DND-41 (cell line): ENCODE data around the gene CD180.

ENCODE experiments used
- ATAC-seq: fragments of 200-7000 bp; cut with Tn5 transposase; 3 replicates; pipeline ENCODE4 v1.9.1; 2021; ENCODE audit warnings: low read depth; ENCODE audit not compliant: insufficient read depth
- DNase-seq: peaks from one replicate; pipeline ENCODE4 v3.0.0-alpha.2; 2020
- H2AFZ ChIP-seq: 2 replicates; pipeline ENCODE4 v1.6.0; 2012; ENCODE audit warnings: low read depth, low read length
- H3K27ac ChIP-seq: 2 replicates; pipeline ENCODE4 v1.5.1; 2012; ENCODE audit warnings: low read length, inconsistent platforms
- H3K27me3 ChIP-seq: fragments of 200-600 bp; sonication (generic); 2 replicates; pipeline ENCODE4 v1.6.0; 2012; ENCODE audit warnings: low read length, mild to moderate bottlenecking, inconsistent platforms; ENCODE audit not compliant: insufficient read depth, poor library complexity
- H3K36me3 ChIP-seq: 2 replicates; pipeline ENCODE4 v1.5.1; 2012; ENCODE audit warnings: low read length, inconsistent platforms; ENCODE audit not compliant: insufficient read depth
- H3K4me1 ChIP-seq: 2 replicates; pipeline ENCODE4 v1.5.1; 2012; ENCODE audit warnings: mild to moderate bottlenecking, low read length; ENCODE audit not compliant: insufficient read depth
- H3K4me2 ChIP-seq: 2 replicates; pipeline ENCODE4 v1.6.0; 2012; ENCODE audit warnings: mild to moderate bottlenecking, moderate library complexity, low read length, inconsistent platforms; ENCODE audit not compliant: insufficient read depth
- H3K4me3 ChIP-seq, 2 experiments: fragments of 200-600 bp in 1 of 2; shearing (Covaris generic) in 1 of 2; 2 replicates each; pipeline ENCODE4 v1.5.1; 2012 to 2016; ENCODE audit warnings: inconsistent platforms in 2 of 2, low read length in 2 of 2, mild to moderate bottlenecking in 2 of 2, low read depth in 1 of 2, moderate library complexity in 1 of 2
- H3K79me2 ChIP-seq: 2 replicates; pipeline ENCODE4 v1.6.0; 2012; ENCODE audit warnings: low read length, inconsistent platforms; ENCODE audit not compliant: insufficient read depth
- H3K9ac ChIP-seq: 2 replicates; pipeline ENCODE4 v1.6.0; 2012; ENCODE audit warnings: low read depth, mild to moderate bottlenecking, inconsistent platforms, low read length, moderate library complexity
- H3K9me3 ChIP-seq: 2 replicates; pipeline ENCODE4 v1.5.1; 2012; ENCODE audit warnings: low read length, moderate library complexity, mild to moderate bottlenecking, inconsistent platforms; ENCODE audit not compliant: insufficient read depth, severe bottlenecking
- H4K20me1 ChIP-seq: 2 replicates; pipeline ENCODE4 v1.6.0; 2012; ENCODE audit warnings: low read length; ENCODE audit not compliant: insufficient read depth
- CTCF ChIP-seq: IDR thresholded peaks from 2 replicates; pipeline ENCODE4 v1.5.1; 2012; ENCODE audit warnings: borderline replicate concordance, low read length, moderate library complexity, mild to moderate bottlenecking; ENCODE audit not compliant: poor library complexity, severe bottlenecking; ENCODE audit errors: extremely low read depth
- EZH2 ChIP-seq: IDR thresholded peaks from 3 replicates; pipeline ENCODE4 v1.6.1; 2012; ENCODE audit warnings: borderline replicate concordance, low read depth, mild to moderate bottlenecking, moderate library complexity, low read length, inconsistent platforms; ENCODE audit not compliant: severe bottlenecking

Gene CD180

GRCh38 chr5:67147760-67148159, 48.8 kb downstream of the CD180 start:
- TF ChIP-seq EZH2: no peak
- no peak for TF ChIP-seq CTCF
- H3K9me3 ChIP-seq: no peaks in the 10 kb centered on the region
- DNase-seq (no peak), ATAC-seq (no peak)
- H4K20me1 ChIP-seq: no peaks in the 10 kb centered on the region
- no peak overlapping the region for H3K9ac ChIP-seq
- H3K4me2 ChIP-seq: no peak overlapping the region
- no peaks in the 10 kb centered on the region for H3K4me1 ChIP-seq
- no peak overlapping the region for H3K4me3 ChIP-seq
- H3K79me2 ChIP-seq: no peaks in the 10 kb centered on the region
- peaks cover 54% of the 10 kb centered on the region for H3K36me3 ChIP-seq
- no peak overlapping the region for H2AFZ ChIP-seq
- no peak overlapping the region for H3K27ac ChIP-seq
- no peaks in the 10 kb centered on the region for H3K27me3 ChIP-seq

- Histone ChIP-seq H2AFZ (no peak overlapping the region), H3K27me3 (no peaks in the 10 kb centered on the region), H4K20me1 (no peaks in the 10 kb centered on the region), H3K79me2 (no peaks in the 10 kb centered on the region), H3K4me1 (no peaks in the 10 kb centered on the region), H3K27ac (no peak overlapping the region), H3K9me3 (no peaks in the 10 kb centered on the region), H3K4me2 (no peak overlapping the region), H3K36me3 (peaks cover 57% of the 10 kb centered on the region), H3K4me3 (no peak overlapping the region), H3K9ac (no peak overlapping the region)
- DNase-seq: no peak
- TF ChIP-seq CTCF (no peak), EZH2 (no peak)
- no peak for ATAC-seq
Measured at GRCh38 chr5:67146981-67147380, 49.6 kb downstream of the CD180 start.

GRCh38 chr5:67146574-67146973, 50.0 kb downstream of the CD180 start:
- TF ChIP-seq EZH2 (no peak), CTCF (no peak)
- H3K27ac ChIP-seq: no peak overlapping the region
- H2AFZ ChIP-seq: no peak overlapping the region
- H3K4me3 ChIP-seq: no peak overlapping the region
- H3K79me2 ChIP-seq: no peaks in the 10 kb centered on the region
- H3K4me1 ChIP-seq: no peaks in the 10 kb centered on the region
- no peaks in the 10 kb centered on the region for H3K27me3 ChIP-seq
- H4K20me1 ChIP-seq: no peaks in the 10 kb centered on the region
- no peak for ATAC-seq
- no peak overlapping the region for H3K9ac ChIP-seq
- no peak for DNase-seq
- H3K36me3 ChIP-seq: peaks cover 58% of the 10 kb centered on the region
- H3K9me3 ChIP-seq: no peaks in the 10 kb centered on the region
- no peak overlapping the region for H3K4me2 ChIP-seq

- no peaks in the 10 kb centered on the region for H3K9me3 ChIP-seq
- TF ChIP-seq EZH2: no peak
- no peak for TF ChIP-seq CTCF
- H3K4me1 ChIP-seq: no peaks in the 10 kb centered on the region
- no peak for DNase-seq
- H3K4me3 ChIP-seq: no peak overlapping the region
- no peak overlapping the region for H2AFZ ChIP-seq
- H3K27me3 ChIP-seq: no peaks in the 10 kb centered on the region
- no peak overlapping the region for H3K27ac ChIP-seq
- peaks cover 57% of the 10 kb centered on the region for H3K36me3 ChIP-seq
- H4K20me1 ChIP-seq: no peaks in the 10 kb centered on the region
- no peaks in the 10 kb centered on the region for H3K79me2 ChIP-seq
- no peak for ATAC-seq
- no peak overlapping the region for H3K4me2 ChIP-seq
- H3K9ac ChIP-seq: no peak overlapping the region
Measured at GRCh38 chr5:67144183-67144639, 52.4 kb downstream of the CD180 start.
